K562 (cell line): ENCODE data around the gene RMI1. TPM values are rescaled to one million over a fixed set of nuclear protein-coding genes. Genes with fewer than 3 reads are reported as not detected.
A peak's percentile ranks its signal among the peaks of the same experiment; 100 is the strongest.

Experiments used
- C11orf30 ChIP-seq: fragments of 450-650 bp; IDR thresholded peaks from 2 replicates; pipeline ENCODE4 v1.6.1; 2016; ENCODE audit warnings: low read depth, mild to moderate bottlenecking
- DACH1 ChIP-seq: fragments of 450-650 bp; IDR thresholded peaks from 2 replicates; pipeline ENCODE4 v1.6.1; 2018; ENCODE audit not compliant: partially characterized antibody
- EZH2 ChIP-seq: IDR thresholded peaks from 2 replicates; pipeline ENCODE4 v1.6.1; 2012; ENCODE audit warnings: low read depth, mild to moderate bottlenecking, inconsistent platforms, low read length, borderline replicate concordance
- FOSL1 ChIP-seq: fragments of 200-800 bp; sonication (Bioruptor generic); conservative IDR thresholded peaks from 2 replicates; pipeline ENCODE4 v1.6.1; 2016; ENCODE audit warnings: missing genetic modification characterization, missing compliant biosample characterization
- HDAC3 ChIP-seq: fragments of 450-650 bp; IDR thresholded peaks from 2 replicates; pipeline ENCODE4 v1.6.1; 2018; ENCODE audit warnings: borderline replicate concordance, mild to moderate bottlenecking, moderate library complexity; ENCODE audit not compliant: partially characterized antibody
- ILK ChIP-seq: fragments of 450-650 bp; IDR thresholded peaks from 2 replicates; pipeline ENCODE4 v1.6.1; 2016; ENCODE audit warnings: missing genetic modification characterization, low read depth, mild to moderate bottlenecking, missing compliant biosample characterization, moderate library complexity, borderline replicate concordance
- KDM4B ChIP-seq, 2 experiments: fragments of 450-650 bp in 1 of 2; sonication (generic) in 1 of 2; IDR thresholded peaks; 2 replicates each; pipeline ENCODE4 v1.6.1; 2016 to 2017; ENCODE audit warnings: borderline replicate concordance in 2 of 2, antibody characterized with exemption in 1 of 2, low read depth in 1 of 2, mild to moderate bottlenecking in 1 of 2
- L3MBTL2 ChIP-seq: fragments of 450-650 bp; IDR thresholded peaks from 2 replicates; pipeline ENCODE4 v1.6.1; 2016; ENCODE audit warnings: mild to moderate bottlenecking, moderate library complexity
- MCM5 ChIP-seq: fragments of 450-650 bp; IDR thresholded peaks from 2 replicates; pipeline ENCODE4 v1.6.1; 2016; ENCODE audit warnings: low read depth
- MEIS2 ChIP-seq: fragments of 450-650 bp; IDR thresholded peaks from 2 replicates; pipeline ENCODE4 v1.6.1; 2014; ENCODE audit warnings: mild to moderate bottlenecking; ENCODE audit not compliant: partially characterized antibody
- POLR2H ChIP-seq: IDR thresholded peaks from 2 replicates; pipeline ENCODE4 v1.6.1; 2016; ENCODE audit warnings: missing genetic modification characterization, low read depth, mild to moderate bottlenecking, control low read depth, missing compliant biosample characterization, moderate library complexity
- POLR3G ChIP-seq: IDR thresholded peaks from 2 replicates; pipeline ENCODE4 v1.6.1; 2011; ENCODE audit not compliant: insufficient read length, insufficient replicate concordance; ENCODE audit errors: extremely low read depth
- PURB ChIP-seq: sonication (generic); formaldehyde crosslinking; IDR thresholded peaks from 2 replicates; pipeline ENCODE4 v1.9.0; 2021; ENCODE audit warnings: low read depth, mild to moderate bottlenecking, missing genetic modification reagents
- SMAD2 ChIP-seq: fragments of 150-350 bp; IDR thresholded peaks from 2 replicates; pipeline ENCODE4 v1.6.1; 2014; ENCODE audit warnings: low read depth, mild to moderate bottlenecking, low read length
- ZC3H4 ChIP-seq: sonication (generic); formaldehyde crosslinking; IDR thresholded peaks from 2 replicates; pipeline ENCODE4 v1.9.0; 2021; ENCODE audit warnings: missing genetic modification reagents, borderline replicate concordance
- ZNF165 ChIP-seq: fragments of 250-450 bp; sonication (Bioruptor Pico); IDR thresholded peaks from 2 replicates; pipeline ENCODE4 v1.4.0; 2020; ENCODE audit warnings: borderline replicate concordance
- ZNF23 ChIP-seq: fragments of 250-450 bp; sonication (Bioruptor Pico); IDR thresholded peaks from 2 replicates; pipeline ENCODE4 v1.4.0; 2020; ENCODE audit warnings: mild to moderate bottlenecking
- ZNF431 ChIP-seq: sonication (generic); formaldehyde crosslinking; IDR thresholded peaks from 2 replicates; pipeline ENCODE4 v1.8.0; 2022; ENCODE audit warnings: mild to moderate bottlenecking, missing genetic modification reagents
- ZNF551 ChIP-seq: fragments of 250-450 bp; sonication (Bioruptor Pico); IDR thresholded peaks from 2 replicates; pipeline ENCODE4 v1.5.0; 2021; ENCODE audit warnings: mild to moderate bottlenecking, moderate library complexity
- polyA plus RNA-seq, 8 experiments: library from polyadenylated mRNA; depleted of rRNA in 4 of 8; stranded (reverse) in 5 of 8; unstranded in 3 of 8; fragments of >200 nt; fragmentation: Nextera tagmentation in 2 of 8; fragmentation: Illumina TruSeq in 1 of 8; extraction: Ambion mirVana in 2 of 8; extraction: Trizol in 1 of 8; gene quantifications; 2 replicates each; pipeline versions ENCODE4 v1.2.1 to v1.2.3, GENCODE V29; 2011 to 2014; ENCODE audit warnings: inconsistent platforms in 1 of 8, missing spikeins in 1 of 8
- total RNA-seq, 7 experiments: library from RNA; depleted of rRNA in 6 of 7; stranded (reverse); fragments of >200 nt in 6 of 7; fragmentation: Illumina TruSeq in 2 of 7; extraction: Trizol in 2 of 7; gene quantifications; 2 replicates each; pipeline versions ENCODE4 v1.2.1 to v1.2.3, GENCODE V29; 2011 to 2021; ENCODE audit warnings: low replicate concordance in 1 of 7
- TF ChIP-seq, protein P1 (sequence below): fragments of 450-650 bp; IDR thresholded peaks from 2 replicates; pipeline ENCODE4 v1.7.1; 2018; ENCODE audit warnings: mild to moderate bottlenecking, low read depth; ENCODE audit not compliant: partially characterized antibody
- TF ChIP-seq, protein P2 (sequence below): fragments of 150-350 bp; IDR thresholded peaks from 2 replicates; pipeline ENCODE4 v1.6.1; 2014; ENCODE audit warnings: low read depth, mild to moderate bottlenecking, low read length, borderline replicate concordance
- TF ChIP-seq, protein P3 (sequence below): sonication (generic); formaldehyde crosslinking; IDR thresholded peaks from 2 replicates; pipeline ENCODE4 v1.8.1; 2022; ENCODE audit warnings: missing genetic modification reagents

The RMI1 gene
- total and polyA plus RNA-seq, 9 of the 15 experiments (the other 6 are each of a cell fraction or from before 2014, with no cell fraction given): 3.0 to 17.4 (median 10.6) TPM

DNA sequence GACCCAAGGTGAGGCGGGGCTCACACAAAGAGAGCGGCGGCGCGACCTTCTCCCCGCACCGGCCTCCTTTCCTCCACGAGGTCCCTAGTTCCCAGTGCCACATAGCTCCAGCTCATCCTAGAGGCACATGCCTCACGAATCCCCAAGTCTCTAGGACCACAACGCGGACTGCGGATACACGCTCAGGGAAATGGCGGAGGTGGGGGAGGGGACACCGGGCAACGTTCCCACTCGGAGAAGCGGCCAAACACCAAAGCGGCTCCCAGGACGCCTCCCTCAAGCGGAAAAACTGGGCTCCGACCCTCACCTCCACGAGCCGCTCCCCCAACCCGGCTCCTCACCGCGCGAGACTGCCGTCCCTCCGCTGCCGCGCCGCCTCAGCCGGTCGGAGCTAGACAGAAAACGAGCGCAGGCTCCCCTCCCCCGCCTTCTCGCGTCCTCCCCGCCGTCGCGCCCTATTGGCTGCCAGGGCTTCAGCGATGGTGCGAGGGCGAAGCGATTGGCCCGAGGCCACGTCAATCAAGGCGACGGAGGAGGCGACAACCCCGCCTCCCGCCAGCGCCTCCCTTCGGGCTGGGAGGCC lies 702 bp upstream of the RMI1 start, which contains the start of gene HNRNPK (continued):
- TF ChIP-seq MEIS2 (peak; percentile 50), ZNF551 (CRISPR knock-in tag) (no peak), FOSL1 (tag) (0 out of 2 replicates have a peak, but pooled peaks have one; percentile 43), ZNF23 (CRISPR knock-in tag) (no peak), HDAC3 (no peak), ZC3H4 (CRISPR knock-in tag) (no peak), DACH1 (no peak), SMAD2 (no peak), POLR3G (no peak), ILK (tag) (no peak), C11orf30 (no peak), ZNF165 (CRISPR knock-in tag) (no peak), KDM4B (IDR thresholded peaks at IDR 0.05; ENCODE audit: borderline replicate concordance in 2 of 2, low read depth in 1 of 2) (0 out of 4 replicates have a peak, but pooled peaks of 1 of the 2 experiments have one; percentile 26), EZH2 (no peak), POLR2H (tag) (0 out of 2 replicates have a peak, but pooled peaks have one; percentile 85), ZNF431 (CRISPR knock-in tag) (no peak), L3MBTL2 (no peak), MCM5 (no peak), PURB (CRISPR knock-in tag) (no peak)
- TF ChIP-seq, protein P1, sequence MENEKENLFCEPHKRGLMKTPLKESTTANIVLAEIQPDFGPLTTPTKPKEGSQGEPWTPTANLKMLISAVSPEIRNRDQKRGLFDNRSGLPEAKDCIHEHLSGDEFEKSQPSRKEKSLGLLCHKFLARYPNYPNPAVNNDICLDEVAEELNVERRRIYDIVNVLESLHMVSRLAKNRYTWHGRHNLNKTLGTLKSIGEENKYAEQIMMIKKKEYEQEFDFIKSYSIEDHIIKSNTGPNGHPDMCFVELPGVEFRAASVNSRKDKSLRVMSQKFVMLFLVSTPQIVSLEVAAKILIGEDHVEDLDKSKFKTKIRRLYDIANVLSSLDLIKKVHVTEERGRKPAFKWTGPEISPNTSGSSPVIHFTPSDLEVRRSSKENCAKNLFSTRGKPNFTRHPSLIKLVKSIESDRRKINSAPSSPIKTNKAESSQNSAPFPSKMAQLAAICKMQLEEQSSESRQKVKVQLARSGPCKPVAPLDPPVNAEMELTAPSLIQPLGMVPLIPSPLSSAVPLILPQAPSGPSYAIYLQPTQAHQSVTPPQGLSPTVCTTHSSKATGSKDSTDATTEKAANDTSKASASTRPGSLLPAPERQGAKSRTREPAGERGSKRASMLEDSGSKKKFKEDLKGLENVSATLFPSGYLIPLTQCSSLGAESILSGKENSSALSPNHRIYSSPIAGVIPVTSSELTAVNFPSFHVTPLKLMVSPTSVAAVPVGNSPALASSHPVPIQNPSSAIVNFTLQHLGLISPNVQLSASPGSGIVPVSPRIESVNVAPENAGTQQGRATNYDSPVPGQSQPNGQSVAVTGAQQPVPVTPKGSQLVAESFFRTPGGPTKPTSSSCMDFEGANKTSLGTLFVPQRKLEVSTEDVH: no peak
- TF ChIP-seq, protein P2, sequence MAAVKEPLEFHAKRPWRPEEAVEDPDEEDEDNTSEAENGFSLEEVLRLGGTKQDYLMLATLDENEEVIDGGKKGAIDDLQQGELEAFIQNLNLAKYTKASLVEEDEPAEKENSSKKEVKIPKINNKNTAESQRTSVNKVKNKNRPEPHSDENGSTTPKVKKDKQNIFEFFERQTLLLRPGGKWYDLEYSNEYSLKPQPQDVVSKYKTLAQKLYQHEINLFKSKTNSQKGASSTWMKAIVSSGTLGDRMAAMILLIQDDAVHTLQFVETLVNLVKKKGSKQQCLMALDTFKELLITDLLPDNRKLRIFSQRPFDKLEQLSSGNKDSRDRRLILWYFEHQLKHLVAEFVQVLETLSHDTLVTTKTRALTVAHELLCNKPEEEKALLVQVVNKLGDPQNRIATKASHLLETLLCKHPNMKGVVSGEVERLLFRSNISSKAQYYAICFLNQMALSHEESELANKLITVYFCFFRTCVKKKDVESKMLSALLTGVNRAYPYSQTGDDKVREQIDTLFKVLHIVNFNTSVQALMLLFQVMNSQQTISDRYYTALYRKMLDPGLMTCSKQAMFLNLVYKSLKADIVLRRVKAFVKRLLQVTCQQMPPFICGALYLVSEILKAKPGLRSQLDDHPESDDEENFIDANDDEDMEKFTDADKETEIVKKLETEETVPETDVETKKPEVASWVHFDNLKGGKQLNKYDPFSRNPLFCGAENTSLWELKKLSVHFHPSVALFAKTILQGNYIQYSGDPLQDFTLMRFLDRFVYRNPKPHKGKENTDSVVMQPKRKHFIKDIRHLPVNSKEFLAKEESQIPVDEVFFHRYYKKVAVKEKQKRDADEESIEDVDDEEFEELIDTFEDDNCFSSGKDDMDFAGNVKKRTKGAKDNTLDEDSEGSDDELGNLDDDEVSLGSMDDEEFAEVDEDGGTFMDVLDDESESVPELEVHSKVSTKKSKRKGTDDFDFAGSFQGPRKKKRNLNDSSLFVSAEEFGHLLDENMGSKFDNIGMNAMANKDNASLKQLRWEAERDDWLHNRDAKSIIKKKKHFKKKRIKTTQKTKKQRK: no peak
- TF ChIP-seq, protein P3, sequence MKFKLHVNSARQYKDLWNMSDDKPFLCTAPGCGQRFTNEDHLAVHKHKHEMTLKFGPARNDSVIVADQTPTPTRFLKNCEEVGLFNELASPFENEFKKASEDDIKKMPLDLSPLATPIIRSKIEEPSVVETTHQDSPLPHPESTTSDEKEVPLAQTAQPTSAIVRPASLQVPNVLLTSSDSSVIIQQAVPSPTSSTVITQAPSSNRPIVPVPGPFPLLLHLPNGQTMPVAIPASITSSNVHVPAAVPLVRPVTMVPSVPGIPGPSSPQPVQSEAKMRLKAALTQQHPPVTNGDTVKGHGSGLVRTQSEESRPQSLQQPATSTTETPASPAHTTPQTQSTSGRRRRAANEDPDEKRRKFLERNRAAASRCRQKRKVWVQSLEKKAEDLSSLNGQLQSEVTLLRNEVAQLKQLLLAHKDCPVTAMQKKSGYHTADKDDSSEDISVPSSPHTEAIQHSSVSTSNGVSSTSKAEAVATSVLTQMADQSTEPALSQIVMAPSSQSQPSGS (CRISPR knock-in tag): no peak
